Type B pancreatic cell (in vitro differentiated cells): ENCODE measurements around the gene NKD2. TPM values are rescaled to one million over a fixed set of nuclear protein-coding genes. Genes with fewer than 3 reads are reported as not detected.
"Not testable (repeated sequence)": the region's sequence is repeated elsewhere in the genome, so short reads cannot be mapped to it uniquely, and the experiment has no call there.

Experiments
- DNase-seq: peaks from one replicate; pipeline ENCODE4 v3.0.0; 2021; ENCODE audit warnings: mixed read lengths; ENCODE audit not compliant: unreplicated experiment; ENCODE audit errors: extremely low spot score
- H3K27ac Mint-ChIP-seq: 2 replicates; pipeline ENCODE4 v1.8.0; 2021; ENCODE audit warnings: mild to moderate bottlenecking, mixed read lengths
- H3K27me3 Mint-ChIP-seq: 2 replicates; pipeline ENCODE4 v1.8.0; 2021; ENCODE audit warnings: mixed read lengths
- H3K36me3 Mint-ChIP-seq: 2 replicates; pipeline ENCODE4 v1.8.0; 2021; ENCODE audit warnings: mixed read lengths
- H3K4me1 Mint-ChIP-seq: one replicate; pipeline ENCODE4 v1.8.0; 2021; ENCODE audit warnings: mixed read lengths; ENCODE audit not compliant: unreplicated experiment
- H3K4me3 Mint-ChIP-seq: 2 replicates; pipeline ENCODE4 v1.8.0; 2021; ENCODE audit warnings: mild to moderate bottlenecking, mixed read lengths
- H3K9me3 Mint-ChIP-seq: 2 replicates; pipeline ENCODE4 v1.8.0; 2021; ENCODE audit warnings: mixed read lengths
- total RNA-seq: library from RNA; stranded (reverse); gene quantifications from 2 replicates; pipeline ENCODE4 v1.2.1, GENCODE V29; 2021; ENCODE audit warnings: low replicate concordance
- TF ChIP-seq, protein P1 (sequence below): fragments of 200-600 bp; sonication (generic); conservative IDR thresholded peaks from 2 replicates; pipeline ENCODE4 v1.5.0; 2021; ENCODE audit warnings: antibody characterized with exemption, mild to moderate bottlenecking

NKD2 gene
- total RNA-seq, 1 donor from 2014 or later: 24.3 TPM

DNA sequence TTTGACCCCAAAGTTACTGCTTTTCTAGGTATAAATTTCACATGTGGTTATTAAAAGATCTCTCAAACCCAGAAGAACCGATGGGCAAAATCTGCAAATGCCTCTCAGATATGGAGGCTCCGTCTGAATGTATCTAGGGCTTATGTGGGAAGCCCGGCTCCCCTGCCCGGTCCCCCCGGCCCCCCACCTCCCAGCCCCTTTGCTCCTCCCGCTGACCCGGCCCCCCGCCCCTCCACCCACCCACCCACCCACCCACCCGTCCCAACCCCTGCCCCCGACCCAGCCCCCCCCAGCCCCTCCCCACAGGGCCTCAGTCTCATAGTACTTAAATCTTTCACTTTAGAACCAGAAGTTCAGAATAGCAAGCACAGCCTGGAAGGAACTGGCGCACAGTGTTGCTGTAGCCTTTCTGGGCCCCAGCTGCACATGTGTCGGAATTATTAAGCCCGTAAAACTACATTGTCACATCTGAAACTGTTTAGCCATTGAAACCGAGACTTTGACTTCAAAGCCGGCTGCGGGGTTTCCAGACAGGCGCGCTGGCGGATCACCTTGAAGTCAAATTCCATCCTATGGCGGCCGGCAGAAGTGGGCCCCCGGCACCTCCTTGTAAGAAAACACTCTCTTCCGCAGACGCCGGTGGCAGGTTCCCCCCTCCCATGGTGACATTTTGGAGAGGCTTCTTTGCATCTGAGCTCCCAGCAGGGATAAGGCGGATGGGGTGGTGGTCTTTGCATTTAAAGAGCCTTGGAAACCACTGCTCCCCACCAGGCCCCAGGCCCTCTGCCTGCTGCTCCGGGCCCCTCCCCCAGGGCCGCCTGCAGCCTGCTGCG, 12.8 kb downstream of the NKD2 start:
- TF ChIP-seq, protein P1, sequence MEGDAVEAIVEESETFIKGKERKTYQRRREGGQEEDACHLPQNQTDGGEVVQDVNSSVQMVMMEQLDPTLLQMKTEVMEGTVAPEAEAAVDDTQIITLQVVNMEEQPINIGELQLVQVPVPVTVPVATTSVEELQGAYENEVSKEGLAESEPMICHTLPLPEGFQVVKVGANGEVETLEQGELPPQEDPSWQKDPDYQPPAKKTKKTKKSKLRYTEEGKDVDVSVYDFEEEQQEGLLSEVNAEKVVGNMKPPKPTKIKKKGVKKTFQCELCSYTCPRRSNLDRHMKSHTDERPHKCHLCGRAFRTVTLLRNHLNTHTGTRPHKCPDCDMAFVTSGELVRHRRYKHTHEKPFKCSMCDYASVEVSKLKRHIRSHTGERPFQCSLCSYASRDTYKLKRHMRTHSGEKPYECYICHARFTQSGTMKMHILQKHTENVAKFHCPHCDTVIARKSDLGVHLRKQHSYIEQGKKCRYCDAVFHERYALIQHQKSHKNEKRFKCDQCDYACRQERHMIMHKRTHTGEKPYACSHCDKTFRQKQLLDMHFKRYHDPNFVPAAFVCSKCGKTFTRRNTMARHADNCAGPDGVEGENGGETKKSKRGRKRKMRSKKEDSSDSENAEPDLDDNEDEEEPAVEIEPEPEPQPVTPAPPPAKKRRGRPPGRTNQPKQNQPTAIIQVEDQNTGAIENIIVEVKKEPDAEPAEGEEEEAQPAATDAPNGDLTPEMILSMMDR: no peak
- H3K4me1 Mint-ChIP-seq: peaks cover 15% of the 10 kb centered on the region
- H3K4me3 Mint-ChIP-seq: peak overlapping the region; percentile 33
- no peak for DNase-seq
- H3K27ac Mint-ChIP-seq: no peak overlapping the region
- H3K27me3 Mint-ChIP-seq: no peaks in the 10 kb centered on the region
- H3K36me3 Mint-ChIP-seq: no peaks in the 10 kb centered on the region
- no peaks in the 10 kb centered on the region for H3K9me3 Mint-ChIP-seq

DNA sequence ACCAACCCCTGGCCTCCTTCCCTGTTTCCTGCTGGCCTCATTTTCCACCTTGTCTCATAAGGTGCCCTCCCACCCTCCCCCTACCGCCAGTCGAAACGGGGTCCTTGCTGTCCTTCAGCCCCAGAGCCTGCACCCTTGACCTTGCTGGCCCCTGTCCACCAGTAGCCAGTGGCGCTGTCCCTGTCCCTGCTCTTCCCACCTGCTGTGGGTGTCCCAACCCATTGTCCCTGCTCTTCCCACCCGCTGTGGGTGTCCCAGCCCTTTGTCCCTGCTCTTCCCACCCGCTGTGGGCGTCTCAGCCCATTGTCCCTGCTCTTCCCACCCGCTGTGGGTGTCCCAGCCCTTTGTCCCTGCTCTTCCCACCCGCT, 13.4 kb downstream of the NKD2 start:
- DNase-seq, H3K36me3 Mint-ChIP-seq, H3K27me3 Mint-ChIP-seq, H3K4me3 Mint-ChIP-seq, H3K9me3 Mint-ChIP-seq, H3K27ac Mint-ChIP-seq: not testable (repeated sequence)
- H3K4me1 Mint-ChIP-seq: peaks cover 15% of the 10 kb centered on the region

DNA sequence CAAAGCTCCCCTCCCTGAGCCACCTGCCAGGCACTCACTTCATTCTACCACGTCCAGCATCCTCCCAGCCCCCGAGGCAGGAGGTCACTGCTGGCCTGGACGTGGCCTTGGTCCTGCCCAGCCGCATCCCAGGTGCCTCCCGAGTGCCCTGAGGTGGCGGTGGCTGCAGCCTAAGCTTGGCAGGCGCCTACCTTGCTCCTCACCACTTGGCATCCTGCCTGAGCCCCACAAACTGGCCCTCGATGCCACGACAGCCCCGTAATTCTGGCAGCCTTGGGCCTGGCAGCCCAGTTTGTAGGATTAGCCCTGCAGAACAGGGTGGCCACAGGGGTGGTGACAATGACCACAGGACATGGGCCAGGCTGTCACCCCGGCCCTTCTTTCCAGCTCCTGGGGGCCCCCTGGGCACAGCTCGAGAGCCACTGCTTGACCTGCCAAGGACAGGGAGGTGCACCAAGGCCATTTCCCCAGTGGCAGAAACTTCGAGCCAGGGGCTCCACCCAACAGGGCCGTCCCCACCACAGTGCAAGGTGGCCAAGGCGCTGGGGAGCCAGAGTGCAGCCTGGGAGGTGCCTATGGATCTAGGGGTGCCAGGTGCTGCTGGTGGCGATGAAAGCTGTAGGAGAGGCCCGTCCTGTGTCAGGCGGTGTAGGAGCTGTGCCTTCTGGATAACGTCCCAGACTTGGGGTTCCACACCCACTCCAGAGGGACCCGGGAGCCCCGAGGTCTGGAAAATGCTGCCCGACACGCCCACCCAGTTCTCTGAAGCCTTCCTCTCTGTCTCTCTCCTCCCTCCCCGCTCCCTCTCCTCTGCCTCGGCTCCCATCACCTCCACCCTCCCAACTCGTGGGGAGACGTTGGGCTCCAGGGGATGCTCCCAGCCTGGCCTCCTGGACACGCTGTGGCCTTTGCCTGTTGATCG, 18.4 kb downstream of the NKD2 start:
- no peaks in the 10 kb centered on the region for H3K9me3 Mint-ChIP-seq
- no peaks in the 10 kb centered on the region for H3K36me3 Mint-ChIP-seq
- TF ChIP-seq, protein P1: no peak
- DNase-seq: peak; percentile 67
- H3K27ac Mint-ChIP-seq: no peak overlapping the region
- H3K4me3 Mint-ChIP-seq: no peak overlapping the region
- no peaks in the 10 kb centered on the region for H3K27me3 Mint-ChIP-seq
- H3K4me1 Mint-ChIP-seq: peaks cover 9% of the 10 kb centered on the region

DNA sequence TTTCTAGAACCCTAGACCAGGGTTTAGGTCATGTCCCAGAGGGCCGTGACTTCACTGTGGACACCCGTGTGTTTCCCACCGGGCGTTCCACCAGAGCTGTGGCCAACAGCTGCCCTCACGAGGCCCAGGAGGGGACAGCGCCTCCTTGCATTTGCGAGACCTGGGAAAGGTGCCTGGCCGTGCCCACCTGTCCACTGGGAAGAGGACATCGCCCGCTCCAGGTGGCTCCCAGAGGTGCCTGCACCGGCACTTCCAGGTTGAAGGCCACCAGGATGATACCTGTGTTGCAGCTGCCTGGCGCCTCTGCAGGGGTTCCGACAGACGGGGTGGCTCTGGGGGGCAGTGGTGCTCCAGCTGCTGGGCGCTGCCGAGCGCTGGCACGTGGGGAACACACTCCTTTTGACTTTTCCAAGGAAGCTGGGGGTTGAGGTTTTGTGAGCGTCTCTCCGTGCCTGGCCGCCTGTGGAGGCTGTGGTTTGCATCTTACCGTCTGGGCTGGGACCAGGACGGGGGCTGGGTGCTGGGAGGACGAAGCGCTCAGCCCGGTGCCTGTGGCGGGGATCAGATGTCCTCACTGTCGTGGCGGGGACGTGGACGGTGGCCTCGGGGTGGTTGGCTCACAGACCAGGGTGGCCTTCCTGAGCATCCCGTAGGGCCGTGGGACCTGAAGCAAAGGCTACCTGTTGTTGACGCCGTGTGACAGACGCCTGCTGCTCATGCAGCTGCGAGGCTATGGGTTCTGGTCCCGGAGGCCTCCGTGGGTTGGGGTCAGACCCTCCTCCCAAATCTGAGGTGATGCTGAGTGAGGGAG, 19.2 kb downstream of the NKD2 start:
- peak; percentile 64 for DNase-seq
- Mint-ChIP-seq H3K27ac (no peak overlapping the region), H3K4me3 (no peak overlapping the region), H3K4me1 (peaks cover 9% of the 10 kb centered on the region), H3K9me3 (no peaks in the 10 kb centered on the region), H3K27me3 (no peaks in the 10 kb centered on the region), H3K36me3 (no peaks in the 10 kb centered on the region)
- TF ChIP-seq, protein P1: no peak

DNA sequence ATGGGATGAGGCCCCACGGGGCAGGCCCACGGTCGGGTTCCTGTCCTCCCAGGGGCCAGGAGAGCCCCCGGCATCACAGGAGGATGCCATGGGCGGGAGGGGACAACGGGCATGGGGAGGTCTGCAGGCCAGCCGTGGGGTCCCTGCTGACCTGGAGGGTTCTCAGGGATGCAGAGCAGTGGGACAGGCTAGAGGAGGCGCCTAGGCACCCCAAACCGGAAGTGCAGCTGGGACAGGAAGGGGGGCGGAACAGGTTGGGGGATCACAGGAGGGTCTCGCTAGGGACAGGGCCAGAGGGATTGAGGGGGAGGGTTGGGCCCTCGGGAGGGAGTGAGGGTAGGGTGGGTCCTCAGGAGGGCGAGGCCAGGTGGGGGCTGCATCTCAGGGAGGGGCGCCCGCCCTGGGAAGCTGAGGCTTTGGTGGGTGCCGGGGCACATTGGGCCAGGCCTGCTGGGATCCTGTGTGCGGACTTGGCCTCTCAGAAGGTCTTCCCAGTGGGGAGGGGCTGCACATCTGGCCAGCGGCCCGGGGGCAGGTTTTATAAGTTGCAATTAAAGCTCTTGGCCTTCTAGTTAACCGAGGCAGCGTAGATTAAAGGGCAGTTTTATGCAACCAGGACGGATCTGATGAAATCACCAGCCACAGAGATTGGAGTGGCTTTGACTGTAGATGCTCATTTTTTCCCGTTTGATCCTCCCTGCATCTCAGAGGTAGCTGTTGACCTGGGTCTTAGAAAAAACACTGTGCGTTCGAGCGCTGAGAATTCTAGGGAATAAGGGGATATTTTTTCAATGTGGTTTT, 20.1 kb downstream of the NKD2 start:
- Mint-ChIP-seq H3K4me3 (no peak overlapping the region), H3K27me3 (no peaks in the 10 kb centered on the region), H3K9me3 (no peaks in the 10 kb centered on the region), H3K27ac (no peak overlapping the region), H3K36me3 (no peaks in the 10 kb centered on the region), H3K4me1 (peaks cover 9% of the 10 kb centered on the region)
- TF ChIP-seq, protein P1: no peak
- DNase-seq: no peak
